ENCODE data around the gene ACSM3. TPM values are rescaled to one million over a fixed set of nuclear protein-coding genes. Genes with fewer than 3 reads are reported as not detected.

ACSM3 gene
- total and polyA plus RNA-seq, 9 of the 15 experiments (the other 6 are each of a cell fraction or from before 2014, with no cell fraction given): 112 to 420 (median 182) TPM

GRCh38 chr16:20833086-20833485 is 69.3 kb downstream of the ACSM3 start (continued):
- TF ChIP-seq RBFOX2 (IDR thresholded peaks at IDR 0.05; ENCODE audit: low read depth, low read length): no peak
- TF ChIP-seq ZNF239 (CRISPR knock-in tag; IDR thresholded peaks at IDR 0.05): no peak
- no peak for TF ChIP-seq TFAM (CRISPR knock-in tag; conservative IDR thresholded peaks at IDR 0.05)

- no peak for TF ChIP-seq NFIC (IDR thresholded peaks at IDR 0.05)
- no peak for TF ChIP-seq TAL1 (IDR thresholded peaks at IDR 0.05)
- TF ChIP-seq RBM17 (IDR thresholded peaks at IDR 0.05; ENCODE audit: borderline replicate concordance, low read depth, low read length): no peak
- TF ChIP-seq ZNF282 (CRISPR knock-in tag; IDR thresholded peaks at IDR 0.05): no peak
- TF ChIP-seq MAZ (CRISPR knock-in tag; conservative IDR thresholded peaks at IDR 0.05 in 1 of 2, IDR thresholded peaks at IDR 0.05 in 1 of 2): no peak
- no peak for TF ChIP-seq BCLAF1 (IDR thresholded peaks at IDR 0.05; ENCODE audit: borderline replicate concordance in 1 of 2, control insufficient read depth in 1 of 2, low read depth in 2 of 2, low read length in 1 of 2)
- no peak for TF ChIP-seq NBN (IDR thresholded peaks at IDR 0.05; ENCODE audit: low read depth)
- no peak for TF ChIP-seq TRIM28 (IDR thresholded peaks at IDR 0.05)
- no peak for TF ChIP-seq SUPT5H (IDR thresholded peaks at IDR 0.05)
- TF ChIP-seq RBM25 (IDR thresholded peaks at IDR 0.05; ENCODE audit: low read depth, low read length, severe bottlenecking): no peak
- TF ChIP-seq ZNF253 (CRISPR knock-in tag; conservative IDR thresholded peaks at IDR 0.05): no peak
- no peak overlapping the region for H3K4me2 ChIP-seq (ENCODE audit: insufficient read depth, low read length)
These were observed 74.4 kb downstream of the ACSM3 start for GRCh38 chr16:20838240-20838639.

More at GRCh38 chr16:20838240-20838639, 74.4 kb downstream of the ACSM3 start:
- H3K79me2 ChIP-seq (ENCODE audit: control insufficient read depth, insufficient read depth, low read length): no peaks in the 10 kb centered on the region
- no peaks in the 10 kb centered on the region for H3K27me3 ChIP-seq (ENCODE audit: control insufficient read depth in 2 of 2, insufficient read depth in 2 of 2, low read length in 2 of 2)
- 22% methylated on average over 1 of the region's 1 CpG for WGBS (ENCODE audit: insufficient coverage, low coverage, missing lambda C conversion rate)
- H3K9me1 ChIP-seq (ENCODE audit: control insufficient read depth, insufficient read depth, low read length): no peaks in the 10 kb centered on the region
- DNase-seq (ENCODE audit: extremely low read depth in 1 of 4, low spot score in 3 of 4) (no peak), ATAC-seq (no peak), FAIRE-seq (no peak)
- H2AFZ ChIP-seq (ENCODE audit: low read depth, low read length): no peak overlapping the region
- no peaks in the 10 kb centered on the region for H4K20me1 ChIP-seq (replicated peaks; ENCODE audit: control insufficient read depth, insufficient read depth, low read length)
- H3K9me3 ChIP-seq (replicated peaks; ENCODE audit: control insufficient read depth, insufficient read depth, low read depth, low read length): 0 out of 2 replicates have a peak, but pooled peaks cover 3% of the 10 kb centered on the region
- no TSS peak for BruUV-seq (replicated peaks)
- H3K4me1 ChIP-seq (replicated peaks in 1 of 2; ENCODE audit: control insufficient read depth in 2 of 2, insufficient read depth in 2 of 2, low read length in 2 of 2): no peaks in the 10 kb centered on the region
- H3K9ac ChIP-seq (ENCODE audit: insufficient read depth in 1 of 2, low read depth in 2 of 2, low read length in 2 of 2): no peak overlapping the region
- CTCF ChIA-PET (ENCODE audit: low intra/inter-chr PET ratio): no interaction called here
- H3K36me3 ChIP-seq (ENCODE audit: control insufficient read depth, insufficient read depth, low read length): peaks cover 75% of the 10 kb centered on the region
- H3K27ac ChIP-seq (ENCODE audit: extremely low read depth, low read depth, low read length): no peak overlapping the region
- no peak overlapping the region for H3K4me3 ChIP-seq
- POLR2A ChIA-PET: interaction anchor here (0.6 kb wide), 1 partner anchor 20 kb away, joined by 3 read pairs; no protein-coding TSS in a partner anchor
- in situ Hi-C loops (cut with MboI): no loop called here
- intact Hi-C loops (cut with micrococcal nuclease): no loop called here

All from K562 (cell line).